ENCODE results near the gene LRRC56. TPM values are rescaled to one million over a fixed set of nuclear protein-coding genes. Genes with fewer than 3 reads are reported as not detected.

LRRC56 gene
- total and polyA plus RNA-seq, 2 of the 13 experiments (the other 11 are each of a cell fraction or from before 2014, with no cell fraction given), result 0.11 to 0.29 TPM

GRCh38 chr11:569158-569885 is 32.0 kb downstream of the LRRC56 start (continued):
- TF ChIP-seq ZMYM4 (CRISPR knock-in tag; IDR thresholded peaks at IDR 0.05) (no peak), HMG20A (CRISPR knock-in tag; IDR thresholded peaks at IDR 0.05; ENCODE audit: borderline replicate concordance) (no peak), ZIK1 (CRISPR knock-in tag; IDR thresholded peaks at IDR 0.05; ENCODE audit: borderline replicate concordance, low read depth) (no peak), ZKSCAN1 (IDR thresholded peaks at IDR 0.05; ENCODE audit: low read length) (no peak), EEA1 (CRISPR knock-in tag; IDR thresholded peaks at IDR 0.05; ENCODE audit: borderline replicate concordance) (no peak), ZNF232 (CRISPR knock-in tag; IDR thresholded peaks at IDR 0.05; ENCODE audit: borderline replicate concordance) (peak; percentile 66; the same call in 1 of the 2 replicates), KAT7 (CRISPR knock-in tag; IDR thresholded peaks at IDR 0.05; ENCODE audit: borderline replicate concordance) (no peak), ZNF660 (CRISPR knock-in tag; IDR thresholded peaks at IDR 0.05; ENCODE audit: borderline replicate concordance, low read depth) (no peak), MED1 (CRISPR knock-in tag; IDR thresholded peaks at IDR 0.05) (peak; percentile 47), ZNF20 (CRISPR knock-in tag; IDR thresholded peaks at IDR 0.05) (no peak), HES4 (CRISPR knock-in tag; IDR thresholded peaks at IDR 0.05; ENCODE audit: borderline replicate concordance) (0 out of 2 replicates have a peak, but pooled peaks have one; percentile 16), RCOR2 (CRISPR knock-in tag; IDR thresholded peaks at IDR 0.05) (no peak), RAD21 (CRISPR knock-in tag; IDR thresholded peaks at IDR 0.05) (no peak), ZNF430 (CRISPR knock-in tag; IDR thresholded peaks at IDR 0.05) (peak; percentile 85; the same call in 1 of the 2 replicates), GABPA (IDR thresholded peaks at IDR 0.05; ENCODE audit: low read depth, low read length) (no peak), GABPA (CRISPR knock-in tag; IDR thresholded peaks at IDR 0.05; ENCODE audit: low read depth) (no peak), GTF2F1 (IDR thresholded peaks at IDR 0.05; ENCODE audit: low read length) (no peak), ZNF784 (CRISPR knock-in tag; IDR thresholded peaks at IDR 0.05; ENCODE audit: borderline replicate concordance) (no peak), ZNF710 (CRISPR knock-in tag; IDR thresholded peaks at IDR 0.05; ENCODE audit: borderline replicate concordance) (no peak), POGK (CRISPR knock-in tag; conservative IDR thresholded peaks at IDR 0.05) (no peak), PHF21A (CRISPR knock-in tag; IDR thresholded peaks at IDR 0.05) (no peak; the same call in 1 of the 2 replicates), ZNF616 (CRISPR knock-in tag; IDR thresholded peaks at IDR 0.05; ENCODE audit: low read depth) (0 out of 2 replicates have a peak, but pooled peaks have one; percentile 20), DRAP1 (CRISPR knock-in tag; IDR thresholded peaks at IDR 0.05) (no peak), HOMEZ (CRISPR knock-in tag; IDR thresholded peaks at IDR 0.05; ENCODE audit: low read depth) (0 out of 2 replicates have a peak, but pooled peaks have one; percentile 22), TSC22D2 (CRISPR knock-in tag; IDR thresholded peaks at IDR 0.05; ENCODE audit: borderline replicate concordance) (no peak)
